Osteocyte (in vitro differentiated cells): ENCODE measurements around the gene P4HTM. TPM values are rescaled to one million over a fixed set of nuclear protein-coding genes. Genes with fewer than 3 reads are reported as not detected.

Source experiments
- DNase-seq: peaks from one replicate; pipeline ENCODE4 v3.0.0; 2021; ENCODE audit warnings: mixed read lengths; ENCODE audit not compliant: unreplicated experiment; ENCODE audit errors: extremely low spot score
- H3K27ac Mint-ChIP-seq: one replicate; pipeline ENCODE4 v1.8.0; 2021; ENCODE audit warnings: mild to moderate bottlenecking, mixed read lengths; ENCODE audit not compliant: unreplicated experiment
- H3K27me3 Mint-ChIP-seq: one replicate; pipeline ENCODE4 v1.8.0; 2021; ENCODE audit warnings: mixed read lengths; ENCODE audit not compliant: unreplicated experiment
- H3K36me3 Mint-ChIP-seq: one replicate; pipeline ENCODE4 v1.8.0; 2021; ENCODE audit warnings: mixed read lengths; ENCODE audit not compliant: unreplicated experiment
- H3K4me1 Mint-ChIP-seq: one replicate; pipeline ENCODE4 v1.8.0; 2021; ENCODE audit warnings: mixed read lengths; ENCODE audit not compliant: unreplicated experiment
- H3K4me3 Mint-ChIP-seq: one replicate; pipeline ENCODE4 v1.8.0; 2021; ENCODE audit warnings: mild to moderate bottlenecking, moderate library complexity, mixed read lengths; ENCODE audit not compliant: unreplicated experiment
- H3K9me3 Mint-ChIP-seq: one replicate; pipeline ENCODE4 v1.8.0; 2021; ENCODE audit warnings: mixed read lengths; ENCODE audit not compliant: unreplicated experiment
- total RNA-seq: library from RNA; stranded (reverse); gene quantifications from 2 replicates; pipeline ENCODE4 v1.2.1, GENCODE V29; 2021
- TF ChIP-seq, protein P1 (sequence below): fragments of 200-600 bp; sonication (generic); IDR thresholded peaks from 2 replicates; pipeline ENCODE4 v1.5.0; 2021; ENCODE audit warnings: antibody characterized with exemption, mild to moderate bottlenecking, moderate library complexity

Gene P4HTM
- total RNA-seq, 1 donor from 2014 or later: 35.6 TPM

DNA sequence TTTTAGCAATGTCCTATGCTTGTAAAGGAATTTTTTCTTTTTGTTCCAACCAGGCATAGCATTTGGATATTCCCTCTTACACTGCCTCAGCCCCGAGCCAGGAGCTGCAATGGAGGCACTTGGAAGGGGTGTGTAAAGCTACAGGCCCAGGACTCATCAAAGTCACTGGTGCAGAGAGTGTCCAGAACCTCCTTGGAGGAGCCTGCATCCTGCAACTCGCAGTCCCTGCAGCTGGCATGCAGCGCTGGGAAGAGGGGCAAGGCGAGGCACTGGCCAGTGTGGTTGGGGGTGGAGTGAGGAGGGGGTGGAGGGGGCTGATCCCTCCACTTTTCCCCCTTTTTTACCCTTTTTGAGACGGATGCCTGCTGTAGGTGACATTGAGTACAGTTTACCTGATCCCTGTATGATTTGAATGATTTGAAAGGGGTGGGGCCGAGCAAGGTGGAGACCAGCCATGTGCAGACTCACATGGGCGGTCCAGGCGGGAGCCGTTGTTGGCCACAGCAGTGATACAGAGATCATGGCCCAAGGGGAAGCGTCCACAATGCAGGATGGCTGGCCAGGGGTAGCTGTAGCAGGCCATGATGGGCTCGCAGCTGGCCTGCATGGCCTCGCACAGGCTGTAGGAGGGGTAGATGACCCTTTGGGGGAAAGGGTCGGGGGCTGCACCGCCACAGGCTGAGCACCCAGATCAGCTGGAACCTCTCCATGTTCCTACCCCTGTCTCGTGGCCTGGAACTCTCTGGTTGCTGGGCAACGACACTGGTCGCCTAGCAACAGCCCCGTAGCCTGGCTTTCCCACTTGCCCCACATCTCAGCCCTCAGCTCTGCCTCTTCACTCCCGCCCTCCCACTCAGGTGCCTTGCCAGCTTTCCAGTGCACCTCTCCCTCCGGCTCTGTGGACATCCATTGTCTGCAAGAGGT is 7.9 kb downstream of the P4HTM start:
- DNase-seq: no peak
- Mint-ChIP-seq H3K9me3 (no peaks in the 10 kb centered on the region), H3K4me3 (no peak overlapping the region), H3K27ac (no peak overlapping the region), H3K36me3 (peaks cover 16% of the 10 kb centered on the region), H3K27me3 (no peaks in the 10 kb centered on the region), H3K4me1 (peaks cover 6% of the 10 kb centered on the region)
- TF ChIP-seq, protein P1, sequence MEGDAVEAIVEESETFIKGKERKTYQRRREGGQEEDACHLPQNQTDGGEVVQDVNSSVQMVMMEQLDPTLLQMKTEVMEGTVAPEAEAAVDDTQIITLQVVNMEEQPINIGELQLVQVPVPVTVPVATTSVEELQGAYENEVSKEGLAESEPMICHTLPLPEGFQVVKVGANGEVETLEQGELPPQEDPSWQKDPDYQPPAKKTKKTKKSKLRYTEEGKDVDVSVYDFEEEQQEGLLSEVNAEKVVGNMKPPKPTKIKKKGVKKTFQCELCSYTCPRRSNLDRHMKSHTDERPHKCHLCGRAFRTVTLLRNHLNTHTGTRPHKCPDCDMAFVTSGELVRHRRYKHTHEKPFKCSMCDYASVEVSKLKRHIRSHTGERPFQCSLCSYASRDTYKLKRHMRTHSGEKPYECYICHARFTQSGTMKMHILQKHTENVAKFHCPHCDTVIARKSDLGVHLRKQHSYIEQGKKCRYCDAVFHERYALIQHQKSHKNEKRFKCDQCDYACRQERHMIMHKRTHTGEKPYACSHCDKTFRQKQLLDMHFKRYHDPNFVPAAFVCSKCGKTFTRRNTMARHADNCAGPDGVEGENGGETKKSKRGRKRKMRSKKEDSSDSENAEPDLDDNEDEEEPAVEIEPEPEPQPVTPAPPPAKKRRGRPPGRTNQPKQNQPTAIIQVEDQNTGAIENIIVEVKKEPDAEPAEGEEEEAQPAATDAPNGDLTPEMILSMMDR: no peak

DNA sequence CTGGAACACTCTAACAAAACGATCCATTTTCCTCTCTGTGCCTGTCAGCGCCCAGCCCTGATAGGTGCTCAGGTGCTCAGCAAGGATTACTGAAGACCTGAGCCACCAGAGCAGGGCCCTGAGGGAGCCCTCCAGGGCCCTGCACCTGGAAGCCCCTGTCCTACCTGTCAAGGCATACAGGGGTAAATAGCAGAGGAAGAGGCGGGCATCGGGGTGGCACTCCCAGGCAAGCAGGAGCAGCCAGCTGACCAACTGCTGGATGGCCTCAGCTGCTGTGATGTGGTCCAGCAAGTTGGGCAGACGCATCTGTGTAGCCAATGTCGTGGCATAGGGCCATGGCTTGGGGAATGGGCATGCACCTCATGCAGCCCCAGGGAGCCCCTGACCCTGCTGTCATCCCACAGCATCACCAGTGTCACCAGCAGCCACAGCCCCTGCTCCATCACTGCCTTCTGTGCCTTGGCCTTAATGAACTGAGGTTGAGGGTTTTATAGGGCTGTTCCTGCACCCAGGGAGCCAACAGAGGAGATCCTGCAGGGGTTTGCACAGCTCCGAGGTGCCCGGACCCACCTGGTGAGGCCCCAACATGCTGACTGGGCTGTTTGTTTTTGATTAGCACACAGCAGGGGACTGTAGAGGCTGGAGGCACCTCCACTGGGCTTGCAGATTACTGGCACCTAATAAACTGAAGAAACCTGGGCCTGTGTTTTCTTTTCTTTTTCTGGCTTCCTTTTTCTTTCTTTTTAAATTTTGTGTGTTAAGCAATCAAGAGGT is 9.2 kb downstream of the P4HTM start:
- peaks cover 6% of the 10 kb centered on the region for H3K4me1 Mint-ChIP-seq
- H3K36me3 Mint-ChIP-seq: peaks cover 16% of the 10 kb centered on the region
- no peaks in the 10 kb centered on the region for H3K9me3 Mint-ChIP-seq
- no peaks in the 10 kb centered on the region for H3K27me3 Mint-ChIP-seq
- DNase-seq: no peak
- no peak overlapping the region for H3K27ac Mint-ChIP-seq
- H3K4me3 Mint-ChIP-seq: no peak overlapping the region
- TF ChIP-seq, protein P1: no peak

DNA sequence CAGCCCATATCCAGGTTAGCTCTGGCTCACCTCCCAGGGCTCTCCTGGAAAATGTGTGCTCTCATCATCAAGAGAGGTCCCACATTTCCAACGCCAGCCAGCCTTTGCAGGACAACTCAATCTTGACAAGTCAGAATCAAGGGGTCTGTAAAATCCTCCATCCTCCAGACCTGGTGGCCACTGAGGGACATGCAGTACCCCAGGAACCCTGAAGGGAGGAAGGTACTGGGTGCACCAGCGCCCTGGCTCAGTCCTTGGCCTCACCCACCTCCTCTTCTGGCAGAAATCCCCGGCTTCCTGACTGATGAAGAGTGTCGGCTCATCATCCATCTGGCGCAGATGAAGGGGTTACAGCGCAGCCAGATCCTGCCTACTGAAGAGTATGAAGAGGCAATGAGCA is 11.1 kb downstream of the P4HTM start:
- Mint-ChIP-seq H3K27ac (no peak overlapping the region), H3K4me1 (peaks cover 2% of the 10 kb centered on the region), H3K36me3 (peaks cover 8% of the 10 kb centered on the region), H3K27me3 (no peaks in the 10 kb centered on the region), H3K9me3 (no peaks in the 10 kb centered on the region), H3K4me3 (no peak overlapping the region)
- TF ChIP-seq, protein P1: no peak
- no peak for DNase-seq

DNA sequence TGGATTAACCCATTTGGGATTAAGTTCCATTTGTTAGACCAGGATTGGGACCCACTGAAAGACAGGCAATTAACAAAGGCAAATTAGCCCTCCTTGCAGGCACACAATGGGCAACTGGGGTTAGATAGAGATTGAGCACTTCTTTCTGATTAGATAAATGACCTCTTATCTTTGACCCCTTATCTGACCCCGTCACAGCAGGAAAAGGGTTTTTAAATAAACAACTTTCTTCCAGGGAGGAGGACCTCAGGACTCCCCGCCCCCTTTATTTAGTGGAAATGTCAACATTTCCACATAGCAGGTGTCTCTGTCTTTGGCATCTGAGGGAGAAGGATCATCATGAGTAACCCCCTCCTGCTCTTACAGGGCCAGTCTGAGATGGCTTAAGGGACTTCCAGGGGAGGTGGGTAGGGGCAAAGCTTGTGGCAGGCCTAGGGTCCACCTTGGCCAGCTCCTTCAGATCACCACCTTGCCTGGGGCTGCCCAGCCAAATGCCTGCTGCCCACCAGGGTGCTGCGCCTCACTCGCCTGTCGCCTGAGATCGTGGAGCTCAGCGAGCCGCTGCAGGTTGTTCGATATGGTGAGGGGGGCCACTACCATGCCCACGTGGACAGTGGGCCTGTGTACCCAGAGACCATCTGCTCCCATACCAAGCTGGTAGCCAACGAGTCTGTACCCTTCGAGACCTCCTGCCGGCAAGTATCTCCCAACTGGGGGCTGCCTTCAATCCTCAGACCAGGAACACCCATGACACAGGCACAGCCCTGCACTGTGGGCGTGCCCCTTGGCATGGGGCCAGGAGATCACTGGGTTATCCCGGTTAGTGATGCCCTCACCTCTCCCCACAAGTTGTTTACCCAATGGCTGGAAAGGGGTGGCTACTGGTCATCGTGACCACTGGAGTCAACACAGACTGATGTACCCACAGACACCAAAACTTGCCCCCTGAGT is 14.6 kb downstream of the P4HTM start:
- Mint-ChIP-seq H3K4me1 (peaks cover 29% of the 10 kb centered on the region), H3K27ac (no peak overlapping the region)
- DNase-seq: no peak

More for the DNA sequence above, 14.6 kb downstream of the P4HTM start:
- no peaks in the 10 kb centered on the region for H3K27me3 Mint-ChIP-seq
- peaks cover 2% of the 10 kb centered on the region for H3K36me3 Mint-ChIP-seq
- H3K4me3 Mint-ChIP-seq: no peak overlapping the region
- TF ChIP-seq, protein P1: no peak
- H3K9me3 Mint-ChIP-seq: no peaks in the 10 kb centered on the region
